Iris pigment epithelial cell (primary cell): ENCODE data around the gene PLXNA4.

ENCODE experiments used
- DNase-seq: peaks from one replicate; pipeline ENCODE4 v3.0.0-alpha.2; 2011; ENCODE audit warnings: low read depth

PLXNA4 gene

GRCh38 chr7:132355048-132355447 is 221.2 kb downstream of the PLXNA4 start:
- no peak for DNase-seq

DNA sequence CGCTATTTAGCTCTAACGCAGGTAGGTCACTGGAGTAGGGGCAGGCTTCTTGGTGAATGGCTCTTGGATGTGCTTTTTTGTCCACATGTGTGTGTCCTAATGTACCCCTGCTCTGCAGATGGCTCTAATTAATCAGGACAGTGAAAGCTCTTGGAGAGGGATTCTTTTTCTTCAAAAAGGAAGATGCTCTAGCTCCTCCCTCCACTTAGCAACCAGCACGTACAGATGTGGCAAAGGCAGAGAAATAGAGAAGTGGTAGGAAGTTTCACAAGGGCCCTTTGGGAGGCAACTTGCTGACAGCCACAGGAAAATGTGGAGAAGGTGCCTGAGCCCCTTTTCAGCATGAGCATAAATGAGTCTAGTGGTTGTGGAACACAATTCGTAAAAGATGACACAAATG is 221.7 kb downstream of the PLXNA4 start:
- DNase-seq, result no peak

GRCh38 chr7:132353936-132354335 is 222.3 kb downstream of the PLXNA4 start:
- DNase-seq, result no peak

GRCh38 chr7:132352800-132353199 is 223.5 kb downstream of the PLXNA4 start:
- no peak for DNase-seq

GRCh38 chr7:132351954-132352499 is 224.2 kb downstream of the PLXNA4 start:
- no peak for DNase-seq

DNA sequence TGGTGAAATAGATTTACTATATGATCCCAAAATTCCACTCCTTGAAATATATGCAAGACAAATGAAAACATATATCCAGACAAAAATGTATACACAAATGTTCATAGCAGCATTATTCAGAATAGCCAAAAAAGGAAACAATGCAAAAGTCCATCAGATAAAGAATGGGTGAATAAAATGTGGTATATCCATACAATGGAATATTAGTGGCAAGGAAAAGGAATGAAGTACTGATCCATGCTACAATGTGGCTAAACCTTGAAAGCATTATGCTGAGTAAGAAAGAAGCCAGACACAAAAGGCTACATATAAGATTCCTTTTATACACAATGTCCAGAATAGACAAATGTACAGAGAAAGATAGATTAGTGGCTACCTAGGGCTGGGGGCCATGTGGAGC is 225.5 kb downstream of the PLXNA4 start:
- DNase-seq, result no peak

GRCh38 chr7:132349075-132349474 is 227.2 kb downstream of the PLXNA4 start:
- no peak for DNase-seq

- no peak for DNase-seq
Measured at GRCh38 chr7:132348341-132348740, 227.9 kb downstream of the PLXNA4 start.

GRCh38 chr7:132347858-132348257 is 228.4 kb downstream of the PLXNA4 start:
- no peak for DNase-seq

DNA sequence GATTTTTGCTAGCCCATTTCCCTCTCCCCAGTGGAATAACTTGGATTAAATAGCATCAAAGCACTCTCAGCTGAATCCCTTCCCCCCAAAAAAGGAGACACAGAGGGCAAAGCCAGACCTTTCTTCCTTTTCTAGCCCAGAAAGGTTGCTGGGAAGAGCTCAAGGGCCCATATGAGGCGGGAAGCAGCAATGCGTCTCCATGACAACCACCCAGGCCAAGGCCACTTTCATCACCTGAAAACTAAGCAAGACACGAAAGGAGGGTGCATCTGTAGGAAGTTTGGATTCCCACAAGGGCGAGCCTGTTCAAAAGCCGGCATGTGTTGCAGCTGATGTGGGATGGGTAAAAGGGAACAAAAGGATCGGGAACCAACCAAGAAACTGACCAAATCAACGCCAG is 229.1 kb downstream of the PLXNA4 start:
- no peak for DNase-seq

DNA sequence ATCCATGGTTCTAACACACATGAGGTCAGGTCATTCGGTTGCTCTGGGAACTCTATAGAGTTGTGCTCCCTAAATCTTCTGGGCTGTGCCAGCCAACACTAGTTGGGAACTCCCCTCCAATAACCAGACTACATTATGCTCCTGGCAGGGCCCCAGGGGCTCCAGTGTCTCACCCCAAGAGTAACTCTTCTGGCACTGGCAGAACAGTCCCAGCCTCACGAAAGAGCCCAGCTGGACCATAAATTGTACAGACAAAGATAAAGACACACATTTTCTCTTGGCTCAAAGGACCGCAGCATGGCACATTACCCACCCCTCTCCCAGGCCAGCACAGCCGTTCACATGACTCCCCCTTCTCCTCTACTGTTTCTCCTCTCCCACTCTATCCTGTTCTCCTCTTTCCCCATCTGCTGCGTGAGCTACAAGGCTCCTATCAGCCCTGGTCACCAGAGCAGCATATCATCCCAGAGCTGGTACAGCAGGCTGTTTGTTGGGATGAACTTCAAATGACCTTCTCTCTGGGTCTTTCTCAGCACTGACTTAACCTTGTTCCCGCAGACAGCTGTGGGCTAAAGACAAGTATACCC is 230.6 kb downstream of the PLXNA4 start:
- no peak for DNase-seq

DNA sequence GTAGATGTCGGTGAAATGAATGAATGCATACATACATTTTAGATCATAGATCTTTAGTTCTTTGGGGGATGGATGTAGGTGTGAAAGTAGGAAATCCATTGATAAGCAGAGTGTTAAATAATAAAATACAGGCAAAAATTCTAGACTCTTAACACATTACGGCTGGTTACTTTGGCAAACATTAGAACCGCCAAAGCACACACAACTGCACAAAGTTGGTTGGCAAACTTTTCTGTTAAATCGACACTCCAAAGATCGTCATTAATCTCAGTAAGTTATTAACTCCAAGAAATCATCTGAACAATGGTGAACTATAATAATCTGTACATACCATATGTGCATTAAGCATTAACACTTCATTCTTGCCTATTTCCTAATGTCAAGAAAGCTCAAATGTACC is 231.2 kb downstream of the PLXNA4 start:
- no peak for DNase-seq

- DNase-seq, result no peak
Measured at GRCh38 chr7:132343199-132343598, 233.1 kb downstream of the PLXNA4 start.

- DNase-seq, result no peak
Measured at GRCh38 chr7:132337450-132338080, 238.7 kb downstream of the PLXNA4 start.

DNA sequence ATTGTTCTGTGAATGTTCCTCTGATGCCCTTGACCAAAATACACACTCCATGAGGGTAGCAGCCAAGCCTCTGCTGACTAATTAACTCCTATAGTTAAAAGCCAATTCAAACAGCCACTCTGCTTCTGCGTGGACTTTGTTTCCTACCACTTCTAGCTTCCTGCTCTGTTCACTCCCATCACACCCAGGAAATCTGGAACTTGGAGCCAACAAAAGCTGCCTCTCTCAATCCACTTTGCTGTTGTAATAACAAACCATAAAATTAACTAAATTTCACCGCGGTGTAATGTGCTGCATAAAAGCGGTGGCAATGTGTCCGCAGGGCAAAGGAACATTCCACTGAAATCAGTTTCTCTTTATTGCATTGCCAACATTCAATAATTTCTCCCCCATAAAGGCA is 239.5 kb downstream of the PLXNA4 start:
- no peak for DNase-seq

- no peak for DNase-seq
Measured at GRCh38 chr7:132333301-132333700, 243.0 kb downstream of the PLXNA4 start.

GRCh38 chr7:132328760-132329159 is 247.5 kb downstream of the PLXNA4 start:
- no peak for DNase-seq

DNA sequence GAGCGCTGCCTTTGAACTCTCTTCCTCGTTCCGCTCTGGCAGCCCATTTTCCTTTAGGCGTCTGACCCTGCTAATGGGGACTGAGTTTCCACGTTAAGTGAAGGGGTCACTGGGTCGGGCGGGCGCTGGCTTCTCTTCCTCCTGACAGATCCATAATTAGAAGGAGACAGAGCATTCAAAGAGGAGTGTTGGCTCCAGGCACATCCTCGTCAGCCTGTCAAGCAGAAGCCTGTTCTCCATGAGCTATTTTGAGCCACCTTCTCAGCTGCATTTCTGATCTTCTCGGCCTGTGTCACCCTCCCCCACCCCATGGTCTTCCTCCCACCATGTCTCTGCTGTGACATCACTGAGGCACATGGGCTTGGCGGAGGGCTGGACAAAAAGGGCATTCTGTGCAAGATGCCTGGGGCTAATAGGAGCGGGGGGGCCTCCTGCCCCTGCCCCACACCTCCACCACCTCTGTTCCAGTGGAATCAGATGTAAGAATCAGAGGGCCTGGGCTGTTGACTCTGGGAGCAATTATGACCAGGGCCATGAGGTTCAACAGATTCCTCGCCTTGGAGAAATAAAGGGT is 248.1 kb downstream of the PLXNA4 start:
- DNase-seq, result no peak

DNA sequence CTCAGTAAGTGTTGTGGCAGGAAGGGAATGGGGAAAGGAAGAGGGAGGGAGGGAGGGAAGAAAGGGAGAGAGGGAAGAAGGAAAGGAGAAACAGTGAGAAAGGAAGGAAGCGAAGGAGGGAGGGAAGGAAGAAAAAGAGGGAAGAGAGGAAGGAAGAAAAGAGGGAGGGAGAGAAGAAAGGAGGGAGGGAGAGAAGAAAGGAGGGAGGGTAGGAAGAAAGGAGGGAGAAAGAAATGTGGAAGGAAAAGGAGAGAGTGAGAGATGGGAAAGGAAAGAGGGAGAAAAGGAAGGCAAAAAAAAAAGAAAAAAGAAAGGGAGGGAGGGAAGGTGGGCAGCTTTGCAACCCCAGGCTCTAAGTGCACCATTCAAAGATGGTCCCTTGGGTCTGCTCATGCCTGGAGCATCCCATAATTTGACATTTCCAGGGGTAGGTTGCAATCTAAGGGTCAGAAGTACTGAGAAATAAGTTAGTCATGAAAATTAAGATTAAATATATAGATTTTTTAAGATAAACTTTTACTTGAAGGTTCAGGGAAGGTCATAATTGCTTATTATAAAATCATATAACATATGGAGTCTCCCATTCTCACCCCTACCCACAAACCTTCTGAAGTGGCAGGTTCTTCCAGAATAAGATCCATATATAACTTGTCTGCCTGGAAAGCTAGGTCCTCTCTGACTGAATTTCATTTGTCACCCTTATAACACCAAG is 249.2 kb downstream of the PLXNA4 start:
- DNase-seq, result no peak

DNA sequence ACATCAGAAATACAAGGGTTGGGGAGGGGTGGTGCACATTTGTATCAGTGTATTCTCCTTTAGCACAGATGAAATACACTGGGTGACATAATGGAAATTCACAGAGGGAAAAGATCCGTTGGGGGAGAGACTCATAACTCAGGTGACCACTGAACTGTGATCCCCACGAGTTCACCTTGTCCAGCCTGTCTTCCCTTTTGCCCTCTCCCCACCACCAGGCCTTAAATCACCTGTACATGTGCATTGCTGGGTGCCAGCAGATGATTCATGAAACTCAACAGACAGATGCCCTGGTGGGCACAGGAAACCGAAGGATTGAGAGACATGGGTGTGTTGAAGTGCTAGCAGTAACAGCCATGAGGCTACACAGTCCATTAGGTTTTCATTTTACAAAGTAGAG is 253.3 kb downstream of the PLXNA4 start:
- no peak for DNase-seq

DNA sequence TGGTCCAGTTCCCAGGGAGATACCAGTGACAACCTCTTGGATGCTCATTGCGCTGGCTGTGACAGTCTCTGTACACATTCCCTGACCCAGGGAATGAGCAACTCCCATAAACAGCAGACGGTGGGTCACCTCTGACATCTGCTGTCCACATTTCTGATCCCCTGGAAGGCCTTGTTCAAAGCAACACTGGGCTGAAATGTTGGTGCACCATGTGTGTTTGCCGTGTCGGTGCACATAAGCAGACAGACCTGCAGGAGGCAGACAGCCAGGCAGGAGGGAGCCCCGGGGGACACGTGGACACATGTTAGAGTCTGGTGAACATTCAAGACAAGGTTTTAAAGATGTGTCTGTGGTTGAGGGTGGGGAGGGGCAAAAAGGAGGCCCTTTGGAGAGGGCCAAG is 254.9 kb downstream of the PLXNA4 start:
- DNase-seq, result peak; percentile 7

DNA sequence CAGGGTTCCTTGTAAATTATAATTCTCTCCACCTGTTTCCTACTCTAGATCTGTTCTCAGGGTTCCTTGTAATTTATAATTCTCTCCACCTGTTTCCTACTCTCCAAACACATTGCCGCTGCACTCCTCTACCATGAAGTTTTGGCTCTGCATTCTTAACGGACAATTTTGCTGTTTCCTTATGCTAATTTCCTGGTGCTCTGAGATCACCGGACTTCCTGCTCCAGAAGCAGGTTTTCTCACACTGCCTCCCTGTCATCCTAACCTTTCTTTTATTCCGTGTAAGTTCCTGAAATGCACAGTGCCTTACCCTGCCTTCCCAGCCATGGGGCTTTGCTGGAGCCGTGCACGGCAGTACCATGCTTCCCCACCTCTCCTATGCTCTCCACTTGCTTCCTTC is 256.8 kb downstream of the PLXNA4 start:
- no peak for DNase-seq
